NCI-H128 (cell line): ENCODE data around the gene ZP2.
"Not testable (repeated sequence)": the region's sequence is repeated elsewhere in the genome, so short reads cannot be mapped to it uniquely, and the experiment has no call there.

Experiments used
- DNase-seq: peaks from one replicate; lab custom pipeline; 2025; ENCODE audit not compliant: unreplicated experiment; lab: John Stamatoyannopoulos, UW

Gene ZP2

GRCh38 chr16:21217121-21217520 lies 5.7 kb upstream of the ZP2 start:
- DNase-seq: no peak

- DNase-seq: no peak
These were observed 2.7 kb upstream of the ZP2 start for GRCh38 chr16:21214086-21214485.

GRCh38 chr16:21208446-21209230 lies 2.7 kb downstream of the ZP2 start:
- DNase-seq: no peak

- DNase-seq: no peak
These were observed 4.8 kb downstream of the ZP2 start for GRCh38 chr16:21206550-21206949.

GRCh38 chr16:21205303-21205702 lies 6.1 kb downstream of the ZP2 start:
- DNase-seq: no peak

- DNase-seq: no peak
These were observed 8.1 kb downstream of the ZP2 start for GRCh38 chr16:21203155-21203797.

GRCh38 chr16:21199607-21200218 lies 11.7 kb downstream of the ZP2 start:
- DNase-seq: no peak

GRCh38 chr16:21197621-21198020 lies 13.8 kb downstream of the ZP2 start:
- DNase-seq: no peak

- no peak for DNase-seq
These were observed 14.3 kb downstream of the ZP2 start for GRCh38 chr16:21197112-21197511.

- not testable (repeated sequence) for DNase-seq
These were observed 16.0 kb downstream of the ZP2 start for GRCh38 chr16:21195330-21195729.

- DNase-seq: no peak
These were observed 16.5 kb downstream of the ZP2 start for GRCh38 chr16:21194771-21195301.

- DNase-seq: no peak
These were observed 18.4 kb downstream of the ZP2 start for GRCh38 chr16:21192991-21193390.

GRCh38 chr16:21190599-21190998 lies 20.8 kb downstream of the ZP2 start:
- DNase-seq: no peak

GRCh38 chr16:21190013-21190412 lies 21.4 kb downstream of the ZP2 start:
- DNase-seq: no peak

- no peak for DNase-seq
These were observed 22.1 kb downstream of the ZP2 start for GRCh38 chr16:21189311-21189710.

- DNase-seq: no peak
These were observed 25.1 kb downstream of the ZP2 start for GRCh38 chr16:21186326-21186691.

GRCh38 chr16:21185659-21186325 lies 25.6 kb downstream of the ZP2 start:
- DNase-seq: no peak

- no peak for DNase-seq
These were observed 26.5 kb downstream of the ZP2 start for GRCh38 chr16:21184834-21185233.

GRCh38 chr16:21183995-21184394 lies 27.4 kb downstream of the ZP2 start:
- no peak for DNase-seq

GRCh38 chr16:21179983-21180365 lies 31.4 kb downstream of the ZP2 start:
- no peak for DNase-seq

GRCh38 chr16:21179126-21179982 lies 32.0 kb downstream of the ZP2 start:
- DNase-seq: no peak
